GM06990 (cell line): Measurements from ENCODE around the gene RELN.

Experiments
- DNase-seq: peaks from one replicate; pipeline ENCODE4 v3.0.0-alpha.2; 2011; ENCODE audit not compliant: insufficient read length; ENCODE audit errors: extremely low read depth
- H3K27me3 ChIP-seq: replicated peaks from 2 replicates; pipeline ENCODE4 v1.6.0; 2011; ENCODE audit warnings: low read length; ENCODE audit not compliant: control insufficient read depth, insufficient read depth
- H3K36me3 ChIP-seq: 2 replicates; pipeline ENCODE4 v1.5.1; 2011; ENCODE audit warnings: low read length; ENCODE audit not compliant: control insufficient read depth, insufficient read depth
- H3K4me3 ChIP-seq: replicated peaks from 2 replicates; pipeline ENCODE4 v1.5.1; 2011; ENCODE audit warnings: low read depth, mild to moderate bottlenecking, control low read depth, low read length
- TF ChIP-seq, protein P1 (sequence below): IDR thresholded peaks from 2 replicates; pipeline ENCODE4 v1.5.1; 2011; ENCODE audit warnings: low read length, control low read depth, mild to moderate bottlenecking, inconsistent platforms; ENCODE audit not compliant: insufficient read depth, poor library complexity, severe bottlenecking

The RELN gene

DNA sequence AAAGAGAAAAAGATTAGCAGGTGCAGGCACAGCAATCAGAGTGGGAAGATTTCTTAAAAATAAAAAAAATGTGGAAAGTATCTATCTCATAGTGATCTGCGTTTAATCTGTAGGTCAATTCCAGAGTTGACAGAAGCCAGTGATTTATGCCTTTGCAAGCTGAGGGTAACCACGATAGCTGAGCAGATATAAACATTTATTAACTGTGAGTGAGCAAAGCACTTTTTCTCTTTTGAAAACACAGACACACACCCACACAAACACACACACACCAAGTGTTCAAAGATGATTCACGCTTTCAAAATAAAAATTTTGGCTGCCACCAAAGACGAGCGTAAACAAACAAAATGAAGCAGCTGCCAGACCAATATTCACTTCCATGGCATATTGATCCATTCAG lies 300.2 kb downstream of the RELN start:
- H3K27me3 ChIP-seq, result no peaks in the 10 kb centered on the region
- no peaks in the 10 kb centered on the region for H3K36me3 ChIP-seq
- H3K4me3 ChIP-seq, result no peak overlapping the region
- TF ChIP-seq, protein P1, sequence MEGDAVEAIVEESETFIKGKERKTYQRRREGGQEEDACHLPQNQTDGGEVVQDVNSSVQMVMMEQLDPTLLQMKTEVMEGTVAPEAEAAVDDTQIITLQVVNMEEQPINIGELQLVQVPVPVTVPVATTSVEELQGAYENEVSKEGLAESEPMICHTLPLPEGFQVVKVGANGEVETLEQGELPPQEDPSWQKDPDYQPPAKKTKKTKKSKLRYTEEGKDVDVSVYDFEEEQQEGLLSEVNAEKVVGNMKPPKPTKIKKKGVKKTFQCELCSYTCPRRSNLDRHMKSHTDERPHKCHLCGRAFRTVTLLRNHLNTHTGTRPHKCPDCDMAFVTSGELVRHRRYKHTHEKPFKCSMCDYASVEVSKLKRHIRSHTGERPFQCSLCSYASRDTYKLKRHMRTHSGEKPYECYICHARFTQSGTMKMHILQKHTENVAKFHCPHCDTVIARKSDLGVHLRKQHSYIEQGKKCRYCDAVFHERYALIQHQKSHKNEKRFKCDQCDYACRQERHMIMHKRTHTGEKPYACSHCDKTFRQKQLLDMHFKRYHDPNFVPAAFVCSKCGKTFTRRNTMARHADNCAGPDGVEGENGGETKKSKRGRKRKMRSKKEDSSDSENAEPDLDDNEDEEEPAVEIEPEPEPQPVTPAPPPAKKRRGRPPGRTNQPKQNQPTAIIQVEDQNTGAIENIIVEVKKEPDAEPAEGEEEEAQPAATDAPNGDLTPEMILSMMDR, result no peak
- no peak for DNase-seq

DNA sequence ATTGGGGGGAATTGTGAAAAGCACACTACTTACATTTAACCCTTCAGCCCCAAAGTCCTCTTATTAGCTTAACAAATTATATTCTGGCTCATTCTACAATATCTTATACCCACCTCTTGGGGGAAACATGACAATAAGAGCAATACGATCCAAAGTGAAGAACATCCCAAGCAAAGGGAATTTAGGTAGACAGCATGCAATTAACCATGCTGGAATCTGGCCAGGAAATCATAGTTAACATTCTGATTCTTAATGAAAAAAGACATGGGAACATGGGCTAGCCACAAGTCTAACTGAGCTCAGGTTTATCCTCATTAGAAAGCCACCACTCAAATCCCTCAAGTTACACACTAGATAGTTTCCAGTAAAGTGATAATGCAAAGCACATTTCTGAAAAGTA lies 301.5 kb downstream of the RELN start:
- Histone ChIP-seq H3K27me3 (no peaks in the 10 kb centered on the region), H3K4me3 (no peak overlapping the region), H3K36me3 (no peaks in the 10 kb centered on the region)
- TF ChIP-seq, protein P1, result no peak
- DNase-seq, result no peak

DNA sequence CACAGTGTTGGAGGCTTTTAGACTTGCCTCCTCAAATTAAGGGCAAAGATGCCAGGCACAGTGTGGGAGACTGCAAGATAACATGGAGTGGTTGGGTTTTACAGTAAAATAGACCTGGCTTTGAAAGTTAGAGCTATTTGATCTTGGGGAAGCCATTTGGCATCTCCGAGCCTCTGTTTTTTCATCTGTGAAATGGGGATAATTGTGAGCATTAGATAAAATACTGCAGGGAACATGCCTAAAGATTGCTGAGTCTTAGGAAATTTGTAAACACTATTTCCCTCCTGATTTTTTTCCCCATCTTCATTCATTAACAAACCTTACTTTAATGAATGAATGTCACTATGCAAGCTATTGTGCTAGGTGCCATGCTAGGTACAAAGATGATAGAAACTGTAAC lies 302.2 kb downstream of the RELN start:
- no peak for DNase-seq
- no peak overlapping the region for H3K4me3 ChIP-seq
- TF ChIP-seq, protein P1, result no peak
- H3K27me3 ChIP-seq, result no peaks in the 10 kb centered on the region
- H3K36me3 ChIP-seq, result no peaks in the 10 kb centered on the region

DNA sequence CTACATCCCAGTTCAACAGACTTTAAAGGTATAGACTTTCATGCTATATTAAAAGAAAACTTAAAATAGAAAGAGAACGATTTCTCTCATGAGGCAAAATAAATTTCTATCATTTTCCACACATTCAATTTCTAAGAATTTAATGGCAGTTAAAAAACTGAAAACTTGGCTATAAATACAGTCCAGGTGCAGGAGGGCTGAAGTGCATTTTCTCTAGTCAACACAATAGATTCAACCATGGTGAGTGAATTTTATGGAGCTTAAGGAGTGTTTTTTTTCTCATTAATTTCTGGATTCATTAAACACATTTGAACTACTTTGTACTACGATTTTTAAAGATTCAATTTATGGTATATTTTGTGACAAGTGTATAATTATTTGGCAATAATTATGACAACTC lies 302.7 kb downstream of the RELN start:
- DNase-seq, result no peak
- Histone ChIP-seq H3K27me3 (no peaks in the 10 kb centered on the region), H3K36me3 (no peaks in the 10 kb centered on the region), H3K4me3 (no peak overlapping the region)
- TF ChIP-seq, protein P1, result no peak

DNA sequence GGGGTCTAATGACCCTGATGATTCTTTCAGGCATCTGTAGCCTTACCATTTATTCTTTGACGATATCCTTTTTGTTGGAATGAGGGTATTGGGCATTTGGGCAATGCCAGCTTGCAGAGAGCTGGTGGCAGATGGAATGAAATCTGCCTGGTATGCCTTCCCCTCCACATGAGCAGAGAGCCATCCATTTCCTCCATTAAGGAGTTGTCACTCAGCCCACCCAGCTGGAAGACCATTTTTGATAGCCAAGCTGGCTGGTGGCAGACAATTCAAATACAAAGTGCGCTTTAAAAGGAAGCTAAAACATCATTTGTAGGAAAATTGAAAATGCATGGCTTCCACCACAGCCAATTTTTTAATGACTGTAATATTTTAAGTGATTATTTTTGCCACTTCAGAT lies 303.4 kb downstream of the RELN start:
- H3K4me3 ChIP-seq, result no peak overlapping the region
- TF ChIP-seq, protein P1, result no peak
- no peaks in the 10 kb centered on the region for H3K27me3 ChIP-seq
- H3K36me3 ChIP-seq, result no peaks in the 10 kb centered on the region
- no peak for DNase-seq

DNA sequence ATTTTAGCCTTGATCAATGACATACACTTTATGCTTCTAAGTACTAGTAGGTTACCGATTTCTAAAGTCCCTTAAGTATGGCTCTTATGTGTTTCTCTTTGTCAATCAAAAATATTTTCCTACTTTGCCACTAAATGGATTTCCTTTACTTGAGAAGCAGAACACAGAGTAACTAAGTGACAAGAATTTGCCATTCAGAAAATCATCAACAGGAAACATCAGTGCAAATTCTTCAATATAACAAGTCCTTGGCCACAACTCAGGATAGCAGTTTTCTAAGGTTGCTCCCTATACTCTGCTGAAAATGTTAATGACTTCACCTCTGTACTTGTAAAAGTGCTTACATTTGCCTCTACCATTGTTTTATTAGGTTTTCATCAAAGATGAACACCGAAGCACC lies 303.8 kb downstream of the RELN start:
- H3K4me3 ChIP-seq, result no peak overlapping the region
- no peak for DNase-seq
- TF ChIP-seq, protein P1, result no peak
- H3K36me3 ChIP-seq, result no peaks in the 10 kb centered on the region
- no peaks in the 10 kb centered on the region for H3K27me3 ChIP-seq
